Prostate gland (tissue), 2 donors: ENCODE measurements around the gene OR6N1.

Experiments used
- CTCF ChIP-seq, 4 experiments: fragments of 200-600 bp in 2 of 4; fragments of 450-650 bp in 2 of 4; sonication (generic) in 2 of 4; IDR thresholded peaks; 1 replicate in 3 of 4; 2 replicates in 1 of 4; pipeline ENCODE4 v1.5.1; 2016 to 2019; ENCODE audit warnings: antibody characterized with exemption in 4 of 4, mild to moderate bottlenecking in 2 of 4, moderate library complexity in 2 of 4
- POLR2A ChIP-seq: fragments of 450-650 bp; IDR thresholded peaks from one replicate; pipeline ENCODE4 v1.6.1; 2016; ENCODE audit warnings: antibody characterized with exemption, mild to moderate bottlenecking
- POLR2AphosphoS5 ChIP-seq: sonication (generic); formaldehyde crosslinking; IDR thresholded peaks from one replicate; pipeline ENCODE4 v1.6.1; 2017; ENCODE audit warnings: antibody characterized with exemption

GRCh38 chr1:158717344-158717743 lies 54.7 kb downstream of the OR6N1 start:
- no peak for TF ChIP-seq CTCF (IDR thresholded peaks at IDR 0.05)
- no peak for TF ChIP-seq POLR2A
- TF ChIP-seq POLR2AphosphoS5 = no peak
